ENCODE data around the gene SMPX.

DNA sequence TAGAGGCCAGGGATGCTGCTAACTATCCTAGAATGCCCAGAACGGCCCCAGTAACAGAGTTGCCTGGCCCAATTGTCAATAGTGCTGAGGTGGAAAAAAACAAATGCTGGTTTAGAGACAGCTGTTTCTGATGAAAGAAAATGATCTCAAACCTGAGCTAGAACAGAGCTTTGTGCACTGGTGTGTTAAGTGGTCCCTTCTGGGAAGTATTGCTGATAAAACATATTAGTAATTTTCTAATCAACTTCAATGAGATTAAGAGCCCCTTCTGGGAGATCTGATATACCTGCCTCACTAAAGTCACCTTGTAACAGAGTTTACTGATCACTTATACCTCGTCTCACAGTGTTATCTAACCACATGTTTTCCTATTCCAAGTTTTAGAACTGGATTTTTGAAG is 42.1 kb downstream of the SMPX start:
- TF ChIP-seq POLR2A (IDR thresholded peaks at IDR 0.05) (no peak), CTCF (IDR thresholded peaks at IDR 0.05) (no peak)
